ENCODE data around the gene GALM.

The GALM gene

DNA sequence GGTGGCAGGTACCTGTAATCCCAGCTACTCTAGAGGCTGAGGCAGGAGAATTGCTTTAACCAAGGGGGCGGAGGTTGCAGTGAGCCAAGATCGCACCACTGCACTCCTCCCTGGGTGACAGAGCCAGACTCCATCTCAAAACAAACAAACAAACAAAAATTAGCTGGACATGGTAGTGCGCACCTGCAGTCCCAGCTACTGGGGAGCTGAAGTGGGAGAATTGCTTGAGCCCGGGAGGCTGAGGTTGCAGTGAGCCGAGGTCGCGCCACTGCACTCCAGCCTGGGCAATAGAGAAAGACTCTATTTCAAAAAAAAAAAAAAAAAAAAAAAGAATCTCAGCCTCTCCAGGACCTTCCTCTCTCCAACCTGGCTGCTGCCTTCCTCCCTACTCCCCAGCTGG lies 65.2 kb downstream of the GALM start:
- in situ Hi-C loops (cut with MboI; ENCODE audit: low pct_unique_long_range_greater_than_20kb, low sequenced_read_pairs) = loop anchor here (25.0 kb wide), 1 partner anchor 419 kb away; no protein-coding TSS in a partner anchor
- DNase-seq = no peak

DNA sequence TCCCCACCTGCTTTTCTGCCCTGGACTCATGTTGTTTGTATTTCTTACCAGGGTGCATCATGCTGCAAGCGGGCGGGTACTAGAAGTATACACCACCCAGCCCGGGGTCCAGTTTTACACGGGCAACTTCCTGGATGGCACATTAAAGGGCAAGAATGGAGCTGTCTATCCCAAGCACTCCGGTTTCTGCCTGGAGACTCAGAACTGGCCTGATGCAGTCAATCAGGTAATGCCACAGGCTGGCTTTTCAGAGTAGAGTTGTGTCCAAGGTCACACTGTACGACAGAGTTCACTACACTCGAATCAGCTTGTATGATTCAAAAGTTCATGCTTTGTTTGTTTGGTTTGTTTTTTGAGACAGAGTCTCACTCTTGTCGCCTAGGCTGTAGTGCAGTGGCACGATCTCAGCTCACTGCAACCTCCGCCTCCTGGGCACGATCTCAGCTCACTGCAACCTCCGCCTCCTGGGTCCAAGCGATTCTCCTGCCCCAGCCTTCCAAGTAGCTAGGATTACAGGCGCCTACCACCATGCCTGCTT lies 65.8 kb downstream of the GALM start:
- in situ Hi-C loops (cut with MboI; ENCODE audit: low pct_unique_long_range_greater_than_20kb, low sequenced_read_pairs) = loop anchor here (25.0 kb wide), 1 partner anchor 419 kb away; no protein-coding TSS in a partner anchor
- DNase-seq = no peak

DNA sequence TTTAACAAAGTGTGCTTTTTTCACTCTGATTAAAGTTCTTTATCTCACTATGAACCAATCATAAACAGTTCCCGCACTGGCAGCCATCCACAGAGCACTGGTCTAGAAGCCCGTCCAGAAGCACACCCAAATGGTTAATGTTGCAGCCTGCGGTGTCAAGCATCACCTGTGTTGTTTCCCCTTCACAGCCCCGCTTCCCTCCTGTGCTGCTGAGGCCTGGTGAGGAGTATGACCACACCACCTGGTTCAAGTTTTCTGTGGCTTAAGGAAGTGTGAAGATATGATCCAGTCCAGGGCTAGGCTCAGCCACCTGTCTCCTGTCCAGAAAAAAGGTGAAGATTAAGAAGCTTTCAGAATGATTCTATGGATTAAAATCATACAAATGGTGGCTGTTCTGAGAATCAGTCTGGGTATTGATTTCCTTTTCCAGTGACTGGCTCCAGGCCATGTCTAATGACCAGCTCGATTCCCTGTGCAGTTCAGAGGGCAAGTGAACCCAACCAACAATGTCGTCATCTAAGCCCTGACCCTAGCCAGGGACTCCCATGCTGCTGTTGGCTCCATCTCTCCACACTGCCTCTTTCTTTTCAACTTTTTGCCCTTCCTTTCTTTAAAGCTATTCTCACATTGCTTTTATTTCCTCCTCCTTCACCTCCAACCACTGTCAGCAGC lies 67.5 kb downstream of the GALM start:
- in situ Hi-C loops (cut with MboI; ENCODE audit: low pct_unique_long_range_greater_than_20kb, low sequenced_read_pairs) = loop anchor here (25.0 kb wide), 1 partner anchor 421 kb away; no protein-coding TSS in a partner anchor
- no peak for DNase-seq

DNA sequence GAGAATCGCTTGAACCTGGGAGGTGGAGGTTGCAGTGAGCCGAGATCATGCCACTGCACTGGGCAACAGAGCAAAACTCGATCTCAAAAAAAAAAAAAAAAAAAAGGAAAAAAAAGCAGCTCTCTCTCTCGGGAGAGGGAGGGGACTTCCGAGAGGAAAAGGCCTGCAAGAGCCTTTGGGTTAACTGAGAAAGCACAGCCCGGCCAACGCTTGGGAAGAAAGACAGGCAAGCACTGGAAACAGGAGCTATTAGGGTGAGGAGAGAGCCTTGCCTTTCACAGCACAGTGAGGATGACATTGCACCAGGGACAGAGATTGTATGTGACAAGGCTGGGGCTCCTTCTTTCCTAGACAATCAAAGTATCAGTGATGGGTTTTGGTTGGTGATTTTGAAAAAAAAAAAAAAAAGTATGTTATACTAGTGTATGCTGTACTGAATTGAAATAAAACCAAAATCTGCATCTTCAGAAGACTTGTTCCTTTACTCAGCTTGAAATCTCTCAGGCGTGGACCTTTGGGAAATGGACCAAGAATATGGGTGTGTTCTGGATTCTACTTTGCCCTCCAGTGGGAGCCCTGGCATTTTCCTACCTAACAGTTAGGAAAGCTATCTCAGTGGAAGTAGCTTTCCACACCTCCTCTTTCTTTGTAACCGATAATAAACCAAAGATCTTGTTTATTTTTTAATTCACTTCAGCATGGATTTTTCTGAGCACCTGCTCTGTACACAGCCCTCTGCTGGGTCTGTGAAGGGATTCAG lies 68.6 kb downstream of the GALM start:
- DNase-seq = no peak
- in situ Hi-C loops (cut with MboI; ENCODE audit: low pct_unique_long_range_greater_than_20kb, low sequenced_read_pairs) = loop anchor here (25.0 kb wide), 1 partner anchor 422 kb away; no protein-coding TSS in a partner anchor

DNA sequence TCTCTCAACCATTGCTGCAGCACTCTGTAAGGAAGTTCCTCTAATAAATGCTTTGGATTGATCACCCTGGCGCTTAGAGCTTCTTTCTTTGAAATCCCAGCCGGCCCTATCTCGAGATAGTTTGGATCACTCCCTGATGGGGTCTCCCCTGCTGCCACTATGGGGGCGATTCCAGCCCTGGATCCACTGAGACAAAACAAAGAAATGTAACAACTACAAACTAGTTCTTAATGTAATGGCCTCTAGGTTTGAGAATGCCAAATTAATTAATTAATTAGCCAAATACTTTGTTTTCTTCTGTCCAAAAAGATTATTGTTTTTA lies 70.0 kb downstream of the GALM start:
- DNase-seq = no peak
- in situ Hi-C loops (cut with MboI; ENCODE audit: low pct_unique_long_range_greater_than_20kb, low sequenced_read_pairs) = loop anchor here (25.0 kb wide), 1 partner anchor 424 kb away; no protein-coding TSS in a partner anchor

DNA sequence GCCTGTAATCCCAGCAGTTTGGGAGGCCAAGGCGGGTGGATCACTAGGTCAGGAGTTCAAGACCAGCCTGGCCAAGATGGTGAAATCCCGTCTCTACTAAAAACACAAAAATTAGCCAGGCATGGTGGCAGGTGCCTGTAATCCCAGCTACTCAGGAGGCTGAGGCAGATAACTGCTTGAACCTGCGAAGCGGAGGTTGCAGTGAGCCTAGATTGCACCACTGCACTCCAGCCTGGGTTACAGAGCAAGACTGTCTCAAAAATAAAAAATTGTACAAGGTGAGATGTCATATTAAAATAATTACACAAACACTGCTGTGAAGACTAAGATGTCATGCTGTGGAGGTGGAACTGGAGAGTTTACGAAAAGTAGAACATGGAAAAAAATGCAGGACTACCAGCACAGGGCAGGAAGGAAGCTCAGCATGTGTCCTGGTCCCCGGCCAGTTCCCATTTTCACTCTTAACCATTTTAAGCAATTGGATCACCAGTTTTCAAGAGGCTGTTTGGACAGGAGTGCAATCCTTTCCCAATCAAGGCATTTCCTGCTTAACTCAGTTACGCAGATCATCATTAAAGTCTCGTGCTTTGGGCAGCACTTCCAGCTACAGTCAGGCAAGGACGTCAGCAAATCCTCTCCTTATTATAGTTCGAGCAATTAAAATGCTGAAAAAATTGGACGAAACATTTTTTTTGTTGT lies 71.2 kb downstream of the GALM start:
- peak; percentile 49 for DNase-seq
- in situ Hi-C loops (cut with MboI; ENCODE audit: low pct_unique_long_range_greater_than_20kb, low sequenced_read_pairs) = loop anchor here (25.0 kb wide), 1 partner anchor 425 kb away; no protein-coding TSS in a partner anchor

DNA sequence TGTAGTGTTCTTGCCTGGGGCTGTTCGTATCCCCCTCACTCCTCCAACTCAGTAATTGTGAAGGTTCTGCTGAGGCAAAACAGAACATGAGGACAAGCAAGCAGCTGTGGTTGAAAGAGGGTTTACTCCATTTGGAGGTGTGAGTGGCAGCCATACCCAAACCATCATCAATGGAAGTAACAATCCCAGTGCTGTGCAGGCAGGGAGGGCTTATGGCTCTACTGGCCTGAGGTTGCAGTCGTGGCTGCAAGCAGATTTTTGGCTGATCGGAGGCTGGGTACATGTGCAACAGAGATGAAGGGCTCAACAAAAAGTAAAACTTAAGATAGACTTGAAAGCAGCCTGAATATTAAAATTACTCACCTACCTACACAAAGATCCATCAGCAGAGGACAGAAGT lies 72.0 kb downstream of the GALM start:
- in situ Hi-C loops (cut with MboI; ENCODE audit: low pct_unique_long_range_greater_than_20kb, low sequenced_read_pairs) = loop anchor here (25.0 kb wide), 1 partner anchor 426 kb away; no protein-coding TSS in a partner anchor
- DNase-seq = no peak

DNA sequence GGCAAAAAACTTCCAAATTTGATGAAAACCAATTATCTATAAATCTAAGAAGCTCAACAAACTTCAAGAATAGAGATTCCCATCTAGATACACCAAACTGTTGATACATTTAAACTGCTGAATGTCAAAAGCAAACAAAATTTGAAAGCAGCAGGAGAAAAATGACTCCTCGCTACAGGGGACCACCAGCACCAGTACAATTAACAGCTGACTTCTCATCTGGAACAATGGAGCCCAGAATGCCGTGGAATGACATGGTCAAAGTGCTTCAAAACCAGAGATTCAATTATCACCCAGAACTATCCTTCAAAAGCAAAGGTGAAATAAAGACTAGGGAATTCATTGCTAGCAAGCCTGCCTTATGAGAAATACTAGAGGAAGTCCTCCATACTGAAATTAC lies 73.6 kb downstream of the GALM start:
- in situ Hi-C loops (cut with MboI; ENCODE audit: low pct_unique_long_range_greater_than_20kb, low sequenced_read_pairs) = loop anchor here (25.0 kb wide), 1 partner anchor 427 kb away; no protein-coding TSS in a partner anchor
- DNase-seq = no peak

DNA sequence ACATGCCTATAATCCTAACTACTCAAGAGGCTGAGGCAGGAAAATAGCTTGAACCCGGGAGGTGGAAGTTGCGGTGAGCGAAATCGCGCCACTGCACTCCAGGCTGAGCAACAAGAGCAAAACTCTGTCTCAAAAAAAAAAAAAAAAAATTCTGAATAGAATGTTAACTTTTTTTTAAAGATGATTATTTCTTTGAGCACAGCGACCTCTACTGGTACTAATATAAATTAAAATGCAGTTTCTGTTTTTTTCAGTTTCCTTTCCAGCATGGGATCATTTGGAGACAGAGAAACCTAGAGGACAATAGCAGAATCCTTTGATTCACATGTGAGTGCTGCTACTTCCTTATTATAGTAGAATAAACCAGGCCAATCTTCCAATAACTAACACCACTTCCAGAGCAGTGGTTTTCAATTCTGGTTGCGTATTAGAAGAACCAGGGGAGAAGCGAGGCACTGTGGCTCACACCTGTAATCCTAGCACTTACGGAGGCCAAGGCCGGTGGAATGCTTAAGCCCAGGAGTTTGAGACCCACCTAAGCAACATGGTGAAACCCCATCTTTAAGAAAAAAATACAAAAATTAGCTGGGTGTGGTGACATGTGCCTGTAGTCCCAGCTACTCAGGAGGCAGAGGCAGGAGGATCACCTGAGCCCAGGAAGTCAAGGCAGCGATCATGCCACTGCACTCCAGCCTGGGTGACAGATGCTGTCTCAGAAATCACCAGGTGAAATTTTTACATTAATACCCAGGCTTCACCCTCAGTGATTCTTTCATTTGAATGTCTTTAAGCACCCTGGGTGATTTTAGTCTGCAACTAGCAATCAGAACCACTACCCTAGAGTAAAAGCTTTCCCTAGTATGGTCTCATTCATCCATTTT lies 75.2 kb downstream of the GALM start:
- DNase-seq = peak; percentile 85
- in situ Hi-C loops (cut with MboI; ENCODE audit: low pct_unique_long_range_greater_than_20kb, low sequenced_read_pairs) = loop anchor here (25.0 kb wide), 1 partner anchor 429 kb away; no protein-coding TSS in a partner anchor

DNA sequence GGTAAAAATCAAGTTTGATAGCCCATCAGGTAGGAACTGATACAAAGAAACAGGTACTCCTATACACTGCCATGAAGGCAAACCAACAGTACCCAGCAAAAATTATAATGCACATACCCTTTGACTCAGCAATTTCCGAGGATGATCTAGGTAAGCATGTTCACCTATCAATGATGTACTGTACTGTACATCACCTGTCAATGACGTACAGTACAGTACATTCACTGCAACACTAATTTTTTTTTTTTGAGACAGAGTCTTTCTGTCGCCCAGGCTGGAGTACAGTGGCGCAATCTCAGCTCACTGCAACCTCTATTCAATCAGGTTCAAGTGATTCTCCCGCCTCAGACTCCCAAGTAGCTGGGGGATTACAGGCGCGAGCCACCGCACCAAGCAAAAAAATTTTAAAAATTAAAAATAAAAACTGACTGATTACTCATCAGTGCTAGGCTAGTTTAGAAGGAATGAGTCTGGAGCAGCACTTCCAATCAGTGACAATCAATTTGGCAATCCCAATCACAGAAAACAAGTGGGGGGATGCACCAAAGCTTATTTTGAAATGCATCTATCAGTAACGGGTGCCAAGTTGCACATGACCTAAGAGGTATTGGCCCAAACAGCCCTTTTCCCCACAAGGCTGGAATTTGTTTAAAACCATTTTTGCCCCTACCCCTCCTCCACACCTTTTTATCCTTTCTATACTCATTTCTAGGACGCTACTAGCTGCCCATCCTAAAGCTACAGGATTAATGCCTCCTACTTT lies 77.1 kb downstream of the GALM start:
- DNase-seq = no peak
- in situ Hi-C loops (cut with MboI; ENCODE audit: low pct_unique_long_range_greater_than_20kb, low sequenced_read_pairs) = loop anchor here (25.0 kb wide), 1 partner anchor 431 kb away; no protein-coding TSS in a partner anchor

DNA sequence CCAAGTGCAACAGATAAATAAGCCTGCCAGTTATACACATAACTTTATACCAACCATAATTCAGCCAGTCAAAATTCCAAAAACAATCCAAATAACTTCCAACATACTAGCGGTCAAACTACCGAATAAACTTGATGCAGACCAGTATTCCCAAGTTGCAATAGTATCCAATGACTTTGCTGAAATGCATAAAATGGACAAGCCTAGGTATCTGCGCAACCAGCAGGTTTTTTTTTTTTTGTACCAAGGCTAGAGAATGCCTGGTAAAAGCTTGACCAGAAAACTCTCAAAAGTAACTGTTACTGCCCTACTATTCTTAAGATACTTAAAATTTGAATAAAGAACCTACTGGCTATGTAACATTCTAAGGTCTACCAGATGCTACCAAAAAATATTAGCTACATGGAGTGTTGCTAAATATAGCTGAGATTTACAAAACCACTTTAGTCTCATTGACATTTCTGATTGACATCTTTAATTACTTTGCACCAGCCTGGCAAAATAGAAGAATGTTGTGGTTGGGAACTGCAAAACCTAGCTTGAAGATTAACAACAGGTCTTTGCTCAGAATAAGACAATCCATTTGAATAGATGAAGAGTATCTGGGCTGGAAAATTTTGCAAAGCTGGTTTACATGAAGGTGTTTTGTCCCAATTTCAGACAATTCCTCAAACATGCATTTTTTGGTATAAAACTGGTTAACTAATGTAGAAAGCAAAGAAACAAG lies 77.9 kb downstream of the GALM start:
- in situ Hi-C loops (cut with MboI; ENCODE audit: low pct_unique_long_range_greater_than_20kb, low sequenced_read_pairs) = loop anchor here (25.0 kb wide), 1 partner anchor 432 kb away; no protein-coding TSS in a partner anchor

DNA sequence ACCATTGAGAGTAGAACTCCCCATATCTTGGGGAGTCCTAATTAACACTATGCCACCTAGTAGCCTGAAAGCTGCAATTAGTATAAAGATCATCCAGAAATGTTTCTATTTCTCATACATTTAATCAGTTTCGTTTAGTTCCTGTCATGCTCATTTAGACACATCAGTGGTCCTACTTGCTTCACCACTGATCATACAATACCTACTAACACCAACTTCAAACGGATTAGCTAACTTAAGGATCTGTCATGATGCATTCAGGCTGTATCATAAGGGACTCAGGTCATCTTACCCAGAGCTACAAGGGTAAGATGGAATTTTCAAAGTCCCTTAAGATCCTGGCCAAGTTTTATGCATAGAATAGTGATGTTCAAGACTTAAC lies 78.5 kb downstream of the GALM start:
- DNase-seq = no peak
- in situ Hi-C loops (cut with MboI; ENCODE audit: low pct_unique_long_range_greater_than_20kb, low sequenced_read_pairs) = loop anchor here (25.0 kb wide), 1 partner anchor 432 kb away; no protein-coding TSS in a partner anchor

More for the DNA sequence above, 77.9 kb downstream of the GALM start:
- no peak for DNase-seq

DNA sequence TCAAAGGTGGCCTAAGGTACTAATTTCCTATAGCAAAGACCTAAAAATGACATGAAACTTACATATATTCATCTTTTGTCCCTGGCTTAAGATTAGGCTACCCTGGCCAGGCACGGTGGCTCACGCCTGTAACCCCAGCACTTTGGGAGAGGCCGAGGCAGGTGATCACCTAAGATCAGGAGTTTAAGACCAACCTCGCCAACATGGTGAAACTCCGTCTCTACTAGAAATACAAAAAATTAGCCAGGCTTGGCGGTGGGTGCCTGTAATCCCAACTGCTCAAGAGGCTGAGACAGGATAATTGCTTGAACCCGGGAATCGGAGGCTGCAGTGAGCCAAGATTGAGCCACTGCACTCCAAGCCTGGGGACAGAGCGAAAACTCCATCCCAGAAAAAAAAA lies 79.4 kb downstream of the GALM start:
- DNase-seq = no peak
- in situ Hi-C loops (cut with MboI; ENCODE audit: low pct_unique_long_range_greater_than_20kb, low sequenced_read_pairs) = loop anchor here (25.0 kb wide), 1 partner anchor 433 kb away; no protein-coding TSS in a partner anchor

DNA sequence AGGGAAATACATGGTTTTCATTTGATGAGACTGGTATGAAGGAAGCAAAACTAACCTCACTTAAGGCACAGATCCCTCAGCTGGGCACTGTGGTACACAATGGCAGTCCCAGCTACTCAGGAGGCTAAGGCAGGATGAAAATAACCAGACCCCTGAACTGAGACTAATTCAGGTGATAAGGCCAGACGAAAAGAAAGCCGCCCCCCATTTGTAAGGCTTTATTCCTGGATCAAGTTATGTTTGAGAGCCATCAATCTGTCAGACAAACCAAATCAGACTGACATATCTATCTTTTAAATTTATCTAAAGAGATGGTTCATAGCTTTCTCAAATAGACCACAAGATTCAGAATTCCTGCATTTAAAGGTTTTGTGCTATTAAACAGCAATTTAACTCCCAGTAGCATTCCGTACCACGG lies 81.1 kb downstream of the GALM start:
- in situ Hi-C loops (cut with MboI; ENCODE audit: low pct_unique_long_range_greater_than_20kb, low sequenced_read_pairs) = loop anchor here (25.0 kb wide), 1 partner anchor 435 kb away; no protein-coding TSS in a partner anchor
- no peak for DNase-seq

DNA sequence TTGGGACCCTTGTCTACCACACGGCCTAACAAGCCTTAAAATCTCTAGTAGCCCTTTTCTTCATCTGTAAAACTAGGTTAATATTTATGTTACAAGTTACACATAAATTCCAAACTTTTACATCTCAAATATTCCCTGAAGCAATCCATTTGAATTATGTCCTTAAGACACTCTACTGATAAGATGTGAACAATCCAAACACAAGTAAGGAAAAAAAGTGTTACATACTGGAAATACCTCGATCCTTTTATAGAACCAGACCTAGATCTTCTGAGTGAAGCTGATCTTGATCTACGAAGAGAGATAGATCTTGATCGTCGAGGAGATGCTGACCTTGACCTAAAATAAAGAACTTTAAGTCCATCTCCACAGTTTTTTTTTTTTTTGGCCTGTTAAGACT lies 81.9 kb downstream of the GALM start:
- in situ Hi-C loops (cut with MboI; ENCODE audit: low pct_unique_long_range_greater_than_20kb, low sequenced_read_pairs) = loop anchor here (25.0 kb wide), 1 partner anchor 436 kb away; no protein-coding TSS in a partner anchor
- DNase-seq = no peak

DNA sequence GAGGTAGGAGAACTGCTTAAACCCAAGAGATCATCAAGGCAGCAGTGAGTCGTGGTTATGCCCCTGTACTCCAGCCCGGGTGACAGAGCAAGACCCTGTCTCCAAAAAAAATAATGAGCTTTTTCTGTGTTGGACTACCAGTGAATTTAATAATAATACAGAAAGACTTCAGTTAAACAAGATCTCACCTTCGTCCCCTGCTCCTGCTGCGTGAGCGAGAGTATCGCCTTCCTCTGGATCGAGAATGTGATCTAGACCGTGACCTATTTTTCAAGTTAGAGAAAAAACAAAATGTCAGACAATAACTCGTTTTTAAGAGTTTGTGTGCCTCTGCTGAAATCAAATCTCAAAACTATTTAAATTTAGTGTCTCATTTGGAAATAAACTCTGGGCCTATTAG lies 82.5 kb downstream of the GALM start:
- in situ Hi-C loops (cut with MboI; ENCODE audit: low pct_unique_long_range_greater_than_20kb, low sequenced_read_pairs) = loop anchor here (25.0 kb wide), 1 partner anchor 436 kb away; no protein-coding TSS in a partner anchor

More for the DNA sequence above, 82.5 kb downstream of the GALM start:
- no peak for DNase-seq

Measured in KBM-7 (cell line).